GM19468 (cell line): ENCODE measurements around the gene TMEM100.

Experiments used
- ATAC-seq: cut with Tn5 transposase; IDR thresholded peaks from one replicate; pipeline ENCODE4 v1.9.1; 2021; ENCODE audit warnings: mild to moderate bottlenecking, moderate library complexity, moderate number of reproducible peaks; ENCODE audit not compliant: unreplicated experiment; ENCODE audit errors: extremely low read depth

TMEM100 gene

DNA sequence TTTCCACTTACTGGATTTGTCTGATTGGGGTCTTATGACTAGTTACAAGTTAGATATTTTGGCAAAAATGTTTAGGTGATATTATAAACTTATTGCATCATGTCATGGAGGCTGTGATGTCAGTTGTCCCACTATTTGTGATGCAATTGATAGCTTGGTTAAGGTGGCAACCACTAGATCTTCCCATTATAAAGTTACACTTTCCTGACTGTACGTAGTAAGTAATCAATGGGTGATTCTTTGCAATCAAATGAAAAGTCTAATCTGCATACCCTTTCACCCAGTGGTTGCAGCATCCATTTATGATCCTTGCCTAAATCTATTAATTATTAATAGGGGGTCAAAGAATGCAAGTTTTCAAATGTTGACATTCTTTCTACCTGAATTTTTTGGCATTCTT, 23.8 kb upstream of the TMEM100 start:
- no peak for ATAC-seq

DNA sequence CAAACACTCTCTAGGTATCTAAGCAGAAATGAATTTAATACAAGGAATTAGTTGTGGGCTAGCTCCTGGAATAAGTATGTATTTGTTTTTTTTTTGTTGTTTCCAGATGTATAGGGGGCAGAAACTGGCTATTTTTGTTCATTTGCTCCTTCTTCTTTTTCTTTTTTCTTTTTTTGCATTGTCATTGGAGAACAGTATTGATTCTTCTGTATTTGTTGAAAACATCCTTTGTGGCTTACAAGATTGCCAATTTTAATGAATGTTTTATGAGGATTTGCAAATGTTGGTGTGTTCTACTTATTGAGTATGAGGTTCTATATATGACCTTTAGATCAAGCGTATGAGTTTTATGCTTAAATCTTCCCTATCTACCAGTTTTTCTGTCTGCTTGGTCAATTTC, 22.6 kb upstream of the TMEM100 start:
- ATAC-seq, result no peak

DNA sequence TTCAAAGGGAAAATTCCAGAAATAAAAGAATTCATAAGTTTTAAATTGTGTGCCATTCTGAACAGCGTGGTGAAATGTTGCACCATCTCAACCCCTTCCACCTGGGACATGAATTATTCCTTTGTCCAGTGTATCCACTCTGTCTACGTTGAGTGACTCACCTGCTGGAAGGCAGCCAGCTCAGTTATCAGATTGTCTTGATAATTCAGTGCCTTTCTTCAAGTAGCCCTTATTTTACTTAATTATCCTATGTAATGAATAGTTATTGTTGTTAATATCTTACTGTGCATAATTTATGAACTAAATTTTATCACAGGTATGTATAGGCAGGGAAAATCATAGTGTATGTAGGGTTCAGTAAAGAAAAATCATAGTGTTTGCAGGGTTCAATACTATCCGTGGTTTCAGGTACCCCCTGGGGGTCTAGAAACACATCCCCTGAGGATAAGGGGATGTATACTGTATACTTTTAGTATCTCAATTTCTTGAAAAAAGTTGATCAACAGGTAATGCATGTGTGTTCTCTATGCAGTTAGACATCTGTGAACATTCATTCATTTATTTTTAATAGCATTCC, 20.5 kb upstream of the TMEM100 start:
- no peak for ATAC-seq

DNA sequence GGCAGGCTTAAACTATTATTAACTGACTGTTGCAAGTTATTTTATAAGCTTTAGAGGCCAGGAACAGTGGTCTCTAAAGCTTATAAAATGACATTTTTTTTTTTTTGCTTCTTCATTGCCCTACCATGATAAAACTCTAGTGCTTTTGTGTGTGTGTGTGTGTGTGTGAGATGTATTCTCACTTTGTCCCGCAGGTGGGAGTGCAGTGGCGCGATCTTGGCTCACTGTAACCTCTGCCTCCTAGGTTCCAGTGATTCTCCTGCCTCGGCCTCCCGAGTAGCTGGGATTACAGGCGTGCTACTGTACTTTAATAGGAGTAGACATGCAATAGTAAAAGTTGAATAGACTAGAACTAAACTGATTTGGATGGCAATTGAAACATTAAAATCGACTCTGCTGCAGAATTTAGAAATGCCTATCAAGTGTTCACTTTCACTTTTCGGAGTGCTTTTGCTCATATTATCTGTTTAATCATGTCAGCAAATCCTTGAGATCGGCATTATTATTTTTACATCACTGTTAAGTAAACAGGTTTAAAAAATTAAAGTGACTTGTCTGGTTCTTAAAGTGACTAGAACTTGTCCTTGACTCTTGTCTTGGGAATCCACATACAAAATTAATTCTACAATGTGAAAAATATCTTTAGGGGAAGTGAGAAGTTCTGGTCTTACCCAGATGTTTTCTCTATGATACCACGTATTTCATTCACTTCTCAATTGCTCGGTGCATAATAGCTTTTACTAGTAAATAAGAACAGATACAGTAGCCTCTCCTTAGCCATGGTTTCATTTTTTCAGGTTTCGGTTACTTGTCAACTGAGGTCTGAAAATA, 19.8 kb upstream of the TMEM100 start:
- peak; percentile 88 for ATAC-seq

DNA sequence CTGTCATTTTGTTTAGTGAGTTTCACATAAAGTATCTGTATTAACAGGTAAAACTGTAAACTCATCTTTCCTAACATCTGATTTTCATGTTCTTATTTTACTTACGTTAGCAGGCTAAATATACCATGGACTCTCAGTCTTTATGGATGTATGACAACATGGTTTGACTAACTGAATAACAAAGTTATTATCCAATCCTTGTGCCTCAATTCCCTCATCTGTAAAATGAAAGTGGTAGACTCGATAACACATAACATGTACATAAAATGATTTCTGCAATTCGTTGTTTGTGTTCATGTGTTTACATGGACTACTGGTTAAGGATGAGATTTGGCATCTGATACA, 18.7 kb upstream of the TMEM100 start:
- ATAC-seq, result no peak

DNA sequence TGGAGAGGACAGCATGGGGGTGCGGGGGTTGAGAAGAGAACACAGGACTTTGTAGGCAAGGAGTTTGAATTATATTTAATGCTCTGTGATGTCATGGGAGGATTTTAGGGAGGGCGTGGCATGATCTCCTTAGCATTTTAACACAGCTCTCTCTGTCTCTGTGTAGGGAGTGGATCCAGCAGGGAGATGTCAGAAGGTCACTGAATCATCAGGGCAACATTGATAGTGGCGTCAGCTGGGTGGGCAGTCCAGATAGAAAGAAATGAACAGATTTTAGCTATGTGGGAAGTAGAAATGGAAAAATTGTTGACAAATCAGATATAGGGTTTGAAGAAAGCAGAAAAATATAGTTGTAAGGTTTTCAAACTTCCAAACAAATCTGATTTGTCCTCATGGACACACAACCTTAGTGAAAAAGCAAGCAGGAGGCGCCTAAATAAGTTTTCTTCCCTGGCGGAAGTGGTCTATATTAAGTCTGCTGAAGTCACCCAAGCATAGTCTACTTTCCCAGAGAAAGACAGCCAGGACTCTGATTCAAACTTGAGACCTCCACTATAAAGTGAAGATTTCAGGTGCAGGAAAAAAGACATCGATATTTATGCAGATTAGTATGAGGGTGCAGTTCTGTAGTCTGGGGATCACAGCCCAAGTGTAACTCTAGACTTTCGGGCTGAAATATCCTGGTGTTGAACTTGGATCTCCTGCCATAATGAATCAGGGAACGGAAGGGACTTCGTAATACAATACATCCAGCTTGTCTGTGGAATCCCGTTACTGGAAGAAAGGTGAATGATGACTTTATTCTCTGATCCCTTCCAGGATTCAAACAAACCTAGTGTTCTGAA, 18.1 kb upstream of the TMEM100 start:
- no peak for ATAC-seq

DNA sequence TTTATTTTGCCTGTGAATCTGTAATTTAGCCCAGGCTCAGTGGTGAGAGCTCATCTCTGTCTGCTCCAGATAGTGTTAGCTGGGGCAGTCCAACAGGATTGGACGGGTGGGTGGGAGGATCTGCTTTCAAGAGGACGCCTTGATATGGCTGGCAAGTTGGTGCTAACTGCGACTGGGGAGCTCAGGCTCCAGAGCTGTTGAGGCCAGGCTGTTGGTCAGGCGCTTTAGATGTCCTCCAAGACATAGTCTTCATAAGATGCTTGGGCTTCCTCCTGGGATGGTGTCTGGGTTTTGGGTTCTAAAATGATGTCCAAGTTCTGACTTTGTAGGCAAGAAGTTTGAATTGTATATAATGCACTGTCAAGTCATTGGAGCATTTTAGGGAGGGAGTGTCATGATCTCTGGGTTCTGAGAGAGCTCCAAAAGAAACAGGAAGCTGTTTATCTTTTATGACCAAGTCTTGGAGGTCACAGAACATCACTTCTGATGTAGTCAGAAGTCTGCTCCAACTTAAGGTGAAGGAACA, 15.4 kb upstream of the TMEM100 start:
- ATAC-seq, result no peak

DNA sequence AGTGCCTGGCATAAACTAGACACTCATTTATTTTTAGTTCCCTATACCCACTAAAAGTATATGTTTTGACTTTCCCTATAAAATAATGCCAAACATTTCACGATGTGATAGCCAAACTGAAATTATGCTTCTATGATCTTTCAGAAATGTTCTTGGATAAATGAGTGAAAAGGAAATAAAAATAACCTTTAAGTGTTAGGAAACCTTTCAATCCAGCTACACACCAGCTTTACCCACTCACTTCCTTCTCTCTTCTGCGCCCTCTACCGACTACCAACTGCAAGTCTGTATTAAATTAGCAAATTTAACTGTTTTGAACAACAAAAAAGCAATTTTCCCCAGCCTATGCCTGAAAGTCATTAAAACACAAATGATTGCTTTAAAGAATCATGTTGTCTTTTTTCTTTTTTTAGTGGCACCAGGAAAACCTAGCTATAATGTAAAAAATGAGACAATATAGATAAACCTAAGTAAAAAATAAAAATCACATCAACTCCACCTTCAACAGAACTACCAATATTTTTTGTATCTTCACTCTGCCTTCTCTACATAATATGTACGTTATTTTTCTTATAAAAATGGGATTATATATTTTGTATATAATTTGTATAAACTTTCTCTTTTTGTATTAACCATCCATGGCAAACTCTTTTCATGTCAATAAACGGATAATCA, 13.2 kb upstream of the TMEM100 start:
- ATAC-seq, result no peak

DNA sequence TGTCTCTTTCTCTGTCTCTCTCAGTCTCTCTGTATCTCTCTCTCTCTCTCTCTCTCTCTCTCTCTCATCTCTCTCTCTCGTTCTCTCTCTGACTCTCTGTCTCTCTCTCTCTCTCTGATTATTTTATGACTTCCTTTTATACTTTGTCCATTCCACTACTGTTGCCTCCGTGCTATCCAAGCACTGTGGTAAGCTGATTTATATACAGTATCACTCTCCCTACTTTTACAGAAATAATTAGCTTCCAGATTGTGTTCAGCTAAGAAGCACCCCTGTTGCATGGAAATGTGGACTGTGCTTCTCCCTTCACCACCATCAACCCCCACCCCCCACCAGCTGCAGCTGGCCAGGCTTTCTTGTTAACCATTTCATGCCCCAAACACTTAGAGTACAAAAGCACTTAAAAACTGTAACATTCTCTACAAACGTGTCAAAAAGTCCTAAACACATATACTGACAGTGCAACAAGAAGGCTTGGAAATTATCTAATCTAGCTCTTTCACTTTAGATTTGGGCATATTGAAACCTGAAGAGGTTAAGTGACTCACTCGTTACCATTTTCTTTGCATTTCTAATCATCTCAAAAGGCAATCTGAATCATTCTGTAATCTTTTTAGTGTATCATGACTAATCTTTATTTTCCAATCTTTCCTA, 11.6 kb upstream of the TMEM100 start:
- no peak for ATAC-seq

DNA sequence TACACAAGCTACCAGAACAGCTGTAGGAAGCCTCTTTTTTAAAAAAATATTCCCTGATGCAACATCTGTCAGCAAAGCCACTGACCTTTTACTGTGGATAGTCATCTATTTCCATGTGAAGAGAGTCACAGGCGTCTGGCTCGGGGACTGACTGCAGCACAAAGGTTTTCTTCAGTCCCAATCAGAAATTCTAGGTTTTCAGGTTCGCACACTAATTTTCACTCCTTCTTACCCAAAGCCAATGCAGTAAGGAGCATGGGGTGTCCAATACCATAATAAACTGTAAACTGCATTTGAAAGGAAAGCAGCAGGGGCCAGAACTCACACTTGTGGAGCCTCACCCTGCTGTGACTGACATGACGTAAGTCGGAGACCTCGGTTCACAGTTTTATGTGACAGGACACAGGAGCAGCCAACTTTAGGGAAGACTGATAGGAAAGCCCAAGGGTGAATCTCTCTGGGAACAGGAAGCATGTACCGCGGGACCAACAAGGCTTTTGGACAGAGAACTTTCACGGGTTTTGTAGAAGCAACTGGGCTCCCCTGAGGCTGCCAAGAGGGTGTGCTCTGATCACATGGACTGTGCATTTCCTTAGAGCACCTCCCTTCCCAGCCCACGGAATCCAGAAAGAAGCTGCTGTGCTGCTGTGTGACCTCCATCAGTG, 9.1 kb upstream of the TMEM100 start:
- ATAC-seq, result no peak

DNA sequence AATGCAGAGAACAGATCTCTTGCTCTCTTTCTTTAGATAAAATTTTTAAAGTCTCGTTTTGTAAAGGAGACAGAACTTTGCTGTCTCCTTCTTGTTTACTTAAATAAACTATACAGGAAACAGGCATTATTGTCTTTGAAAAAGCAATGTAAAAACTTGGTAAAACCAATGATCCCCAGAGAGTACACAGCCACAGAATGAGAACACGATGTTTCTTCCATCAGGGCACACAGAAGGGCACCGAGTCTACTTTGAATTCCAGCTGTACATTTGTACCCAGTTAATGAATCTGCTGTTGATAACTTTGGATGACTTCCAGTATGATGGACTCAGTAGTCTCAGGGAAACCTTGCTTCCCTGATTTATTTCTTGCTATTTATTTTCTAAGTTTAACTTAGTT, 8.1 kb upstream of the TMEM100 start:
- ATAC-seq, result no peak

DNA sequence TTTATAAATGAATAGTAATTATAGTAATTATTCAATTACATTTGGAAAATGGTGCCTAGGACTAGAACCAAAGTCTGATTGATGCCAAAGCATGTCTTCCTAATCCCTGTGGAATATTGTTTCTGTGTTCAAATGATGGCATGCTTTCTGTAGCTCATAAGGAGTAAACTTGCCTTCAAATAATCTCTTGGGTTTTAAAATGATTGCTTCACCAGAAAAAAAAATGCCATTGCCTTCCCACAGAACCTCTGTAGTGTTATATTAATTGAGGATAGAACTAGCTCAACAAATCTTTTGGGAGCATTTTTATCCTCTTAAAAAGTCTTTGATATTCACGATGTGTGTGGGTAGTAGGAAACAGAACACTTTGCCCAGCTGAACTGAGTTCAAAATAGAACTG, 7.7 kb upstream of the TMEM100 start:
- ATAC-seq, result no peak

DNA sequence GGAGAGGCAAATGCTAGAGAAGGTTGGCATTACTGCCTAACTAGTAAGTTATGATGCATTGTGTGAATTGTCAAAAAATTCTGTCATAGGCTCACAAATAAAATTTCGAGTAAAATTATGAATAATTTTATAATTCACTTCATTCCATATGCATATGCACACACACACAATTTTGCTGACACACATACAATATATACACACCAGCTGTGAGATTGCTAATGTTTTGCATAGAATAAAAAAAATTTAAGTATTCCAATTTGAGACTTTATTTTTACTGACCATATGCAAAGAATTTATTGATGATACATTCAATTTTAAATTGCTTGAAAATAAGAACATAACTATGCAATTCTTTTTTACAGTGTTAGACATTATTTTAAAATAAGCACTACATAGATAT, 6.8 kb upstream of the TMEM100 start:
- ATAC-seq, result no peak

DNA sequence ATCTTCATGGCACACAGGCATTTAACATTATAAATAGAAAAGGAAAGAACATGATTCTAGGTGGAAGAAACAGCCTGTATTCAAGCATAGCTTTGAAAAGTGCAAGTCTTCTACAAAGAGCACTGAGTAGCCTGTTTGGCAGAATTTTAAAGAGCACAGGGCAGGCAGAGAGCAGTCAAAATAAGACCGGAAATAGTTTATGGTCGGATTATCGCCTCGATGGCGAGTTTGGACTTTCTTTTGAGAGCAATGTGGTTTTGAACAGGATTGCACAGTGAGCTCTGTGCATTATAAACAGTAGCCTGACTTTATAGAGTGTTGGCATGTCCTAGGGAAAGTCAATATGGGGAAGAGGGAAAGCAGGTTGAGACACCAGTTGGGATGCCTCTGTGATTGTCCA, 6.2 kb upstream of the TMEM100 start:
- no peak for ATAC-seq

DNA sequence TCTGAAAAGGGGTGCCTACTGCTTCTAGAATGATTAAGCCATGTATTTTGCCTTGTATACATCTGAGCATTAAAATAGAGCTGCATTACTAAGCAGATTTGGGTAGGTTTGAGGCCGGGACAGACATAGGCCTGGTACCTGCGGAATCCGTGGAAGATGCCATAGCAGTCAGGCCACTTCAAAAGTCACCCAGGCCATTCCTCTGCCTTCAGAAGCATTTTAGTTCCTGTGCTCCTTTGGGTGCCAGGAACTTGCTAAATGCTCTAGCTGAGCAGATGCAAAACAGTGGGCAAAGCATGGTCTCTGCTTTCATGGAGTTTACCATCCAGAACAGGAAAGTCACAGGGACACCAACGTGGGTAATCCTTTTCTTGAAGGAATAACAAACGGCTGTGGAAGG, 5.7 kb upstream of the TMEM100 start:
- ATAC-seq, result no peak

DNA sequence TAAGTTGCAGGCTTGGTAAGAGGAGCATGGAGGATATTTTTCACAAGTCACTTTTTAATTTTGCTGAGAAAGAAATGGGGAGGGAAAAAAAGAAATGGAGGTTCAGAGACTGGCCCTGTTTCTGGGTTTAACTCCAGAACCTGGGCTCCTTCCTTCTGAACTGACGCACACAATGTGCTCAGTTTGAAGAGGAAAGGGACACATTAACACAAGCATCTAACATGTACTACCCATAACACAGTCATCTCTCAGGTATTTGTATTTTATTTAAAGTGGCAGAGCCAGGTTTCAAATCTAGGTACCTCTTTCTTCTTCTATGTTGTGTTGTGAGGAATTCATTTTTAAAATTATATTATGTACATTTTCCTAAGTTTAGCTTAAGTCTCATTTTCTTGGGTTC, 5.3 kb upstream of the TMEM100 start:
- ATAC-seq, result no peak

DNA sequence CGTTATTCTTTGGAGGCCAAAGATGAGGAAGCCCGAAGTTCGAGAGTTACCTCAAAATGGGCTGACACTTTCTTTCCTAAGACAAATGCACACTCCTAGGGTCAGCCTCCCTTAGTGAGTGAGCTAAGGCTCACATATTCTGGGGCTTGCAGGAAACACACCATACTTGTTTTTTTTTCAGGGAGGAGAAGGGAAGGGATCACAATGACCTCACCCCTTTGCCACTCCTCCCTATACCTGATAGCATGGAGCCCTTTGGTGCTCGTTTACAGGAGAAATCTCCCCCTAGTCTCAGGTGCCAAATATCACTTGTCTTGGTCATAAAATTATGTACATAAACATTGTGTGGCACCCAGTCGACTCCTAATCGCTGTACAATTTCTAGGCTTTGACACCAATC, 4.6 kb upstream of the TMEM100 start:
- ATAC-seq, result no peak

DNA sequence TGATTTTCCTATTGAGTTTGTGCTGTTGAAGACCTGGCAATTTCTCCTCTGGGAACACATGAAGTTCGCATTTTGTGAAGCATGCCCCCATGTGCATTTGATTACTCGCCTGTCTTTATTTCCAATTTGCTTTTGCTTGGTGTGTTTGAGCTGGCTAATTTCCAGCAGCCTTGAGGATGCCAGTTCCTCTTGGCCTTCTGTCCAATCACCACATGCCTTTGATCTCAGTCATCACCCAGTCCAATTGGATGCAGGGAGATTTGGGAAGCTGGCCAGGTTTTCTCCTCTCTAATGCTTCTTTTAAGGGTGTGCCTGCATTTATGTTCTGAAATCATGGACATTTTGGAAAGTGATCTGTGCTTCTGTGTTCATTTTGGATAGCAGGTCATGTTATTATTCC, 3.8 kb upstream of the TMEM100 start:
- no peak for ATAC-seq

DNA sequence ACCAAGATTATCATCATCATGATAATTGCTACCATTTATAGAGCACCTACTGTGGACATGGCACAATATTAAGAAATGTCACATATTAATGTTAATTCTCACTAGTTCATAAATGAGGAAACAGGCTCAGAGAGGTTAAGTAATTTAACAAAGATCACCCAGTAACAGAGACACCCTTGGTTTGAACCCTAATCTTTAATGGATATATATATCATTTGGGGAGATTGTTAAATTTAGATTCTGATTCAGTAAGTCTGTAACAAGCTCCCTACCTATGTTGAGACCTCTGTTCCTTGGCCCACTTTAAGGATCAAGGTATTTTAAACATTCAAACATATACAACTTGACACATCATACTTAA, 804 bp upstream of the TMEM100 start:
- ATAC-seq, result no peak
